GM21723 (cell line): ENCODE results near the gene PIK3R4.
A peak's percentile ranks its signal among the peaks of the same experiment; 100 is the strongest.

Source experiments
- ATAC-seq: cut with Tn5 transposase; IDR thresholded peaks from one replicate; pipeline ENCODE4 v1.9.1; 2021; ENCODE audit warnings: mild to moderate bottlenecking, moderate library complexity; ENCODE audit not compliant: unreplicated experiment

PIK3R4 gene

DNA sequence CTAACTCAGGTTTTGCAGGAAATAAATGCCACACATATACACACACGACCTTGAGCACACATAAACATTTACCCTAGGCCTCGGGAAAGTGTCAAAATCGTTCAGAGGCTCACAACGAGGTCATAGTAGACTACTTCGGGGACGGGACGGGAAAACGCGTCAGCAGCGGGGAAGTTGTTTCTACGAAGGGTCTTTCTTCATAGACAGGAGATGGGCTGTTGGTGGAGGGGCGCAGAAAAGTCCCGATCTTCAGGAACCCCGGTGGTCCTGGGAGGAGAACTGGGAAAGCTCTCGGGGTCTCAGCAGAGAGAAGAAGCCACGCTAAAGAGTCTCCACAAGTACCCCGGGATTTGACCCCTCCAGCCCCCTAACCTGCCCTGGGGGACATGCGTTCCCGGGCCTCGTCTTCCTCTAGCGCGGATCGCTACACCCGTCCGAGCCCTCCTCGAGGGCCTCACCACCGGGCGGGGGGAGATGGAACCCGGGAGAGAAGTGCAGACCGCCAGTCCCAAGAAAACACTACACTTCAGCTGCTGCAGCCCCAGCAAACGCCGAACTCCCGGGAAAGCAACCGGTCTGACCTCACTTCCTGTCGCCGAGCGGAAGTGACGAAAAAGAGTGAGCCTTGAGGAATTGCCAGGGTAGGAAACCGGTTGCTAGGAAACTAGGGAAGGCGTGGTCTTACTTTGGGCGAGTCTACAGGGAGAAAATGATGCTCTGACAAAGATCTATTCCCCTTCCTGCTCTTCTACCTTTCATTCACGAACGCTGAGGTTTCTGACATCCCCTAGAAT lies at the start of gene PIK3R4:
Gene PIK3R4 (minus strand): TSS at position 584 of the 794 bp plus-strand sequence. CDS start 1,611 bp downstream, outside the sequence.
- ATAC-seq: peak; percentile 90

DNA sequence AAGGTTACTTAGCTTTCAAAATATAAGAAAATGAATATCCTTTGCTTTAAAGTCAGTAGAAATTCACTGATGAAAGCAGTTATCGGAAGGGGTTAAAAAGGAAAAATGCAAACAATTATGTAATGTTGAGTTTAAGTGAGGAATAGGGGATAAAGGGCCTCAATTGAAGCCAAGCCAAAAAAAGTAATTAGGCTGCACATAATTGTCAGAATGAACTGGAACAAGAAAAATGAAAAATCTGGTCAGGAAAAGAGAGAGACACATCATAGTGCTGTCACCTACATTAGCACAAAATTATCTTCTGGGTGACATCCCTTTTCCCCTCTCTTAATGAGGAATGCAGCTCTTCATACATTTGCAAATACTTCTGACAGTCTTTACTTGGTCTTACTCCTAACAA lies 48.8 kb upstream of the PIK3R4 start:
- no peak for ATAC-seq

DNA sequence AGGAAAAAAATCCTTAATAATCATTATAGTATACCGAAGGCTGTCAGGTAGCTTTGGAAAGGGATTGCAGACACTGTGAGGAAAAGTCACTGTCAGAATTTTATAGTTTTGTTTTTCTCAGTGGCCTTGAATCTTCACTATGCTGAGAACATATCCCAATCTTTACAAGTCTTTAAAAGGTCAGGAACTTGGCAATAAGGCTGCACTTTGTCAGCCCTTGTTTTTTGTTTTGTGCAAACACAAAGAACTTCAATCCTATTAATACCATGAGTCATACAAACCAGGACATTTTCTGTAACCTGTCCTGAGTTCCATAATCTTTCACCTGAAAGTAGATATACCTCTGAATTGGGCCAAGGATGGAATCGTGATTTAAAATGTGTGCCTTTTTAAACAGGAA lies 45.6 kb upstream of the PIK3R4 start:
- ATAC-seq: no peak

DNA sequence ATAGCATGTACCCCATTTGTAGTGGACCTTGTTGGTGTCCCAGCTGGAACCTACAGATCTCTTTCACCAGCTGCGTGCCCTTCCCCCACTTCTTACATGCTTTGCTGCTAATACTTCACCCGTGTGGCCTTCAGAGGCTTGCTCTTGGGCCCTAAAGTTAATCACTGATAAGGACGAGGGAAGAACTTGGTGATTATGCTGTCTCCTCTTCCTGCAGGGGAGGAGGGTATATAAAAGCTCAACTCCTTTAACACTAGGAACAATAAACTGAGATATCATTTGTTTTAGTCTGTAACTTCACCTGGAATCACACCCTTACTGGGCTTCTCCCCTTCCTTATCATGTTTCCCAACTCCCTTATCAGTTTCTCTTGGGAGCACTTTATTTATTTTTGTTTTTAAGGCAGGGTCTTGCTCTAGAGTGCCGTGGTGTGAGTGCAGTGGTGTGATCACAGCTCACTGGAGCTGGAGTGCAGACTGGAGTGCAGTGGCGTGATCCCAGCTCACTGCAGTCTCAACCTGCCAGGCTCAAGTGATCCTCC lies 43.2 kb upstream of the PIK3R4 start:
- no peak for ATAC-seq

DNA sequence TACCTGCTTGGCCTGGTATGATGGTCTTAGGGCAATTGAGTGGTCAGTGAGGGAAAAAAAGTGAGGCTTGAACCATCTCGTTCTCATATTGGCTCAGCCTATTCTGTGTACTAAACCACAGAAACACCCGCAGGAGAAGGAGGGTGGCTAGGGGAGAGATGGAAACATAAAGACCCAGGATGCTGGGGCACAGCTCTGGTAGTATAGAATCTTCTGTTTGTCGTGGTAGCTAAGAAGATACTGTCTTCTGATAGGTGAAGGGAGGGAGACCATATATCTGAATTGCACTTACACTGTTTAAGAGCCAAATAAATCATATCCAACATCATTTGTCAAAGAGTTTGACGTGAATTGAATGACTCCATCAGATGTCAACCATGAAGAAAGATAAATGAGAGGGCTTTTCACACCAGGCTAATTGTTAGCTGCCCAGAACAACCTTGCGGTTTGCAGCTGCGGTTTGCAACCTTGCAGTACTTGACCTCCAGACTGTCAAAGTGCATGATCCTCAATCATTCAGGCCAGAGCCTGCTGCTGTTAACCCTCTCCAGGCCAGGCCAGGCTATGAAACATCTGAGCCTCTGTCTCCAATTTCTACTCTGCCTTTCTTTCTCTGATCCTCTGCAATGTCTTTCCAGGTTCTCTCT lies 40.9 kb upstream of the PIK3R4 start:
- no peak for ATAC-seq

DNA sequence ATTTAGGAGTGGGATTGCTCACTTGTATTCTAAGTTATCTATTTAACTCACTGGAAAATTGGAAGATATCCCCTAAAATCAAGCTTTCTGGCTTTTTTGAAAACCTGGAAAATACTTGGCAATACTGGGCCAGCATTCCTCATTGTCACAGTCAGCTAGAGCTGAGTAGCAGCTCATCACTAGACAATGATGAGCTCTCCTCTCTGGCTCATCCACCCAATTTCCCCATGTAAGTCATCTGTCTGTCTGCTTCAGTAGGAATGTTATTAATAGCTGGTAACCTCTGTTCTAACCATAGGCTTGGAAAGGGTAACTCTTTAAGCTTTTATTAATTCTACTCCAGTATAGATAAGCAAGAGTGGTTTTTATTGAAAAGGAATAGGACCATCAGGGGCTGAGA lies 39.7 kb upstream of the PIK3R4 start:
- no peak for ATAC-seq

DNA sequence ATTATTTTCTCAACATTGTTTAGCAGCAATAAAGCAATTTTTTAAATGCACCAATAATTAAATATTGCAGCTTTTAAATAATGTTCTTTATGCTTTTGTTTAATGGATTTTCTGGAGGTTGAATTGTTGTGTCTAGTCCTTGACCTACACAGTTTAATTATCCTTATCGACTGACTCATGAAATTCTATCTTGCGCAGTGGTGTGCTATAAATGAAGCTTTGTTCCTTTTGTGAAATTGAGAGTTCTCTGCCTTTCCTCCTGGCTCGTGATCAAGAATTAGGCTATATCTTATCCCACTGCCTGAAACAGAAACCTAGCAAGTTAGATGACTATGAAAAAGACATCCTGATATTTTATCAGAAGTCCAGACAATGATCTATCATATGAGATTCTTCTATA lies 37.0 kb upstream of the PIK3R4 start:
- no peak for ATAC-seq

DNA sequence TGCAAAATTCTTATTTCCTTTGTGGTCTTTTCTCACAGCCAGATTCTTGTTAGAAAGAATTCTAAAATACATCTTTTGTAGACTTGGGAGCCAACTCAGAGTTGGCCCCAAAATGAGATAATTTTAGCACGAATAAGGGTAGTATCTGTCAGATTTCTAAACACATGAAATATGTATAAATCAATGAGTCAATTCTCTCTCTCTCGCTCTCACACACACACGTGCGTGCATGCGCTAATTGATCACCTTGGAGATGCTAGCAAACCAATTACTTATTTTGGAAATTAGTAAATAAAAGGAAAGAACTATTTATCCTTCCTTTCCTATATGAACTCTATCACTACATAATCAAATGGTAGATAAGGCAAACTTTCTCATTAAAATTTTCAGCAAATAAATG lies 32.9 kb upstream of the PIK3R4 start:
- ATAC-seq: peak; percentile 16

DNA sequence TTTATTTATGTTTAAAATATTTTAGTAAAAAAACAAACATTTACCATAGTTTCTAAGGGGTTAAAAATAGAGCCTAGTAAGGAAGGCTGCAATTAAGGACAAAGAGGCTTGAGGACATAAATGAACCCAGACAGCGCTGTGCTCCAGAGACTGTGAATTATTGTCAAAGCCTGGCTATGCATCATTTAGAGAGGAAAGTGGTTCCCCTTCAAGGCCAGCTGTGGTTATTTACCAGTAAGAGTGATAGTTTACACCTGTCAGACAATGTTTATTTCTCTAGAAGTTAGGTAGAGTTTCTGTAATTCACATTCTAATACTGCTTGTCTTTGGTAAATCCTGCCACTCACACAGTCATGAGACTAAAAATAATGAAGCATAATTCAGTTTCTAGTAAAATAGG lies 32.4 kb upstream of the PIK3R4 start:
- peak; percentile 96 for ATAC-seq

DNA sequence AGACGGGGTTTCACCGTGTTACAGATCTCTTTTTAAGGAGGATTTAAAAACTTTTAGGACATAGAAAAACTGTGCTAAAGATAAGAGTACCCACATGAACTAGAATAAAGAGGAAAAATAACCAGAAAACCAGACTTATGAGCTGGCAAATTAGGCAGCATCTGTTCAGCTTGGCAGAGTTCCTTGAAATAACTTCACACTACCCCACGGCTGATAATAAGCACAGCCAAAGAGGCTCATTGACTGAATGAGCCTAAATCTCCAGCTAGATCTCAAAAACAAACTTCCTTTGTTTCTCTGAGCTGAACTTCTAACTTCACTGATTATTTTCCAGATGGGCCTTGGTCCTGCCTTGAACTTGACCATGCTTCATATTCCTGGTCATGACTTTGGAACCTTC lies 26.7 kb upstream of the PIK3R4 start:
- ATAC-seq: no peak

DNA sequence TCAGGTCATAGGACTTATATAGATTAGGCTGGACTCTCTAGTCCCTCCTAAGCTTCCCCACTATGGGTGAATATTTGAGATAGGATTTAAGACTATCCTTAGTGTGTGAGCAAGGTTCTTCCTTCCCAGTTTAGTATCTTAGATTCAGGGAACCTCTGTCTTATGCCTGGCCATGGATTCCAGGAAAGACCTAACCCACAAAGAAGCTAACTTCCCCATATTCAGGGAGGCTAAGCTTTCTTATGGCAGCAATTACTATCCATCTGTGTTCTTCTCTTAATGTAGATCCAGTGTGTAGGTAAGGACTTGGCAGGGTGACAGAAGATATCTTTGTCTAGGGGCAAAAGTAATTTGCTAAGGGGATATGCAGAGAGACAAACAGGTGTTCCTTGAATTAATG lies 25.5 kb upstream of the PIK3R4 start:
- no peak for ATAC-seq

DNA sequence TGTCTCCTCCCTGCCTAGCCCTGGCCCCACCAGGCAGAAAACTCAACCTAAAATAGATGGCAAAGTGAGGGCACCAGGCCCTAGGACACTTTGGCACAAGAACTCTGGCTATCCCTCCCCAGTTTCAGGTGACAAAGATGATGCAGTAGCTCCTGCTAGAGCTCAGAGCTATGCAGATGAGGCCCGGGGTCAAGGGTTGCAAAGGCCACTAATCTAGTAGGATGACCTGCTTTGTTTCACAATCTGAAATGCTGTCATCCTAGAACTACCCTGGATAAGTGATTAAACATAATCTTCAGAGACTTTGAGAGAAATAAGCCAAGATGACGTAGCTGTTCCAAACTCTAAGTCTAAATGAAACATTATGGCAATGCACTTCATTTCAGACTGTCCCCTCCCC lies 24.0 kb upstream of the PIK3R4 start:
- ATAC-seq: no peak

DNA sequence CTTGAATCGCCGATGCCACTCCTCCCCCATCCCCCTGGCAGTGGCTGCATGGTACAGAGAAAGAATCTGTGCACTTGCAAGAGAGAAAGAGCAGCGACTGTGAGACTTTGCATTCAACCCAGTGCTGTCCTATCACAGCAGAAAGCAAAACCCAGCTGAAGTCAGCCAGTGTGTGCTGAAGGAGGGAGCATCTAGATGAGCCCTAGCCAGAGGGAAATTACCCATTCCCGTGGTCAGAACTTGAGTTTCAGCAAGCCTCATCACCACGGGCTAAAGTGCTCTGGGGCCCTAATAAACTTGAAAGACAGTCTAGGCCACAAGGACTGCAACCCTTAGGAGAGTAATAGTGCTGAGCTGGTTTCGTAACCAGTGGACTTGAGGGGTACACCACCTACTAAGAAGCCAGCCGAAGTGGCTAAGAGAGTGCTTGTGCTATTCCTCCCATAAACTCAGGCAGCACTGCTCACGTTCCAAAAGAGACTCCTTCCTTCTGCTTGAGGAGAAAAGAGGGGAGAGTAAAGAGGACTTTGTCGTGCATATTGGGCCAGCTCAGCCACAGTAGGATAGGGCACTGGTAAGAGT lies 15.2 kb upstream of the PIK3R4 start:
- ATAC-seq: peak; percentile 52

DNA sequence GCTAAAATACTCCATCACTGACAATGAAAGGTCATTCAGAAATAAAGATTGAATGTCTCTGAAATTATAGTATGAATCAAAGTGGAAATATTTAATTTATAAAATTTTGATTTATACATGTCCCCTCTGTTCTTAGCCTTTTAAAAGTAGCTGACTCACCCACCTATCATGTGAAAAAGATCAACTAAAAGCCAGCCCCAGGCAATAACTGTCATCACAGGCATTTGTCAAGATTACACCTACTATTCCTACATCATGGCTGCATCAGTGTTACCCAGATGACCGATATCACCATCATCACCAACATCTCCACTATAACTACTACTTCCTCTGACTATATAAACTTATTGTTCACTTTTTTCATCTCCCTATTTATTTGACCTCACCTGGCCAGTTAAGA lies 14.3 kb upstream of the PIK3R4 start:
- ATAC-seq: no peak

DNA sequence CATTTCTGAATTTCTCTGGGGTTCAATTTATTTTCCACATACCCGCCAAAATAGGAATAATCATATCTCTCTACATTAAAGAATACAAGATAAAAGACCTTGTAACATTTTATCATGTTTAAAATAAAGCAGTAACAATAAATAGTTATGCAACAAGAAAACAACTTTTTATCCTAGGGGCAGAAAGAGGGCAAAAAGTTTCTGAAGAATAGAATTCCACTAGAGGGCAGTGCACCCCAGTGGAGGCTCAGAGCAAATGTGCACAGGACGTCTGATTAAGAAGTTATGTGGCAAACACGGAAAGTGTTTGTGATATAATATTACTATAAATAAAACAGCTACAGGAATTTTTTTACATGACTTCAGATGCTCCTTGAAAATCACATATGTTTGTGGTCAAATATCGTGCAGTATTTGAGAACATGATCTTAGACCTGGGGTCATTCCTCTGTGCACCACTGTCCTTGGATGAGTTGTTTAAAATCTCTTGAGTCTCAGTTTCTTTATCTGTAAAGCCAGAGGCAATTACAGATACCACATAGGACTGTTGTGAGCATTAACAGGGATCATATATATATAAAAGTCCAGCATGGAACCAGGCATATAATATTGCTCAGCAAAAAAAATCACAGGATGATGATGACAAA lies 13.2 kb upstream of the PIK3R4 start:
- ATAC-seq: peak; percentile 75

DNA sequence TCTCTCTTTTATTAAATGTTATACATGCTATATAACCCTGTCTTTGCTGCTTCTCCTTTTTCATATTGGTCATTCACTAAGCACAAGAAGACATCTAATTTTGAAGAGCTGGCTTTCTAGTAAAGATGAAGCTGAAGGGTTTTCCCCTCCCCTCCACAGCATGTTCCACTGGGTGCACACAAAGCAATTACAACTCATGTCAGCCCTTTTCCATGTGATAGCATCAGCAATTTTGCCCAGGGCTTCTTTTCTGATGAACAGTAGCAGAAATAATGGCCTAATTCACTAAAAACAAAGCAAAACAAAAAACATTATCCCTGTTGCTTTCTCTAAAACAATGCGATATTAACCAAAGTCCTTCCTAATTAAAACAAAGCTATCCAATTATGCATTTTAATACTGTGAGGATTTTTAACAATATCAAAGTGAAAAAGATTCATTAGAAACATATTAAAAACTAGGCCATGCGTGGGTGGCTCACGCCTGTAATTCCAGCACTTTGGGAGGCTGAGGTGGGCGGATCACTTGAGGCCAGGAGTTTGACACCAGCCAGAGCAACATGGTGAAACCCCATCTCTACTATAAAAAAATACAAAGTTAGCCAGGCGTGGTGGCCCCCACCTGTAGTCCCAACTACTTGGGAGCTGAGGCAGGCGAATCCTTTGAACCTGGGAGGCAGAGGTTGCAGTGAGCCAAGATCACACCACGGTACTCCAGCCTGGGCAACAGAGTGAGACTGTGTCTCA lies 12.2 kb upstream of the PIK3R4 start:
- ATAC-seq: peak; percentile 41

DNA sequence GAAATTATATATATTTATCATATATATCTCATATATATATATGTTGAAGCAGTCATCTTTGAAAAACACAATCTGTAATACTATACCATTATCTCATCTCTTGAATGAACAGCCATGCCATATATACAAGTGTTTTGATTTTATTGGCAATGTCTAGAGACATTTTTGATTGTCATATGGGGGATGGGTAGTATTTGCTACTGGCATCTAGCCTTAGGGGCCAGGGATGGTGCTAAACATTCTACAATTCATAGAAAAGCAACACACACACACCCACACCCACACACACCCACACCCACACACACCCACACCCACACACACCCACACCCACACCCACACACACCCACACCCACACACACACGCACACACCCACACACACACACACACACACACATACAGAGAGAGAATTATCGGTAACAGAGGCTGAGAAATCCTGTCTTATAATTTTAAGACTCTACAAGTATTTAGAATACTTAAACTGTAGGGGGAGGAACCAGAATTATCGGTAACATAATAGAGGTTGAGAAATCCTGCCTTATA lies 11.1 kb upstream of the PIK3R4 start:
- ATAC-seq: no peak

DNA sequence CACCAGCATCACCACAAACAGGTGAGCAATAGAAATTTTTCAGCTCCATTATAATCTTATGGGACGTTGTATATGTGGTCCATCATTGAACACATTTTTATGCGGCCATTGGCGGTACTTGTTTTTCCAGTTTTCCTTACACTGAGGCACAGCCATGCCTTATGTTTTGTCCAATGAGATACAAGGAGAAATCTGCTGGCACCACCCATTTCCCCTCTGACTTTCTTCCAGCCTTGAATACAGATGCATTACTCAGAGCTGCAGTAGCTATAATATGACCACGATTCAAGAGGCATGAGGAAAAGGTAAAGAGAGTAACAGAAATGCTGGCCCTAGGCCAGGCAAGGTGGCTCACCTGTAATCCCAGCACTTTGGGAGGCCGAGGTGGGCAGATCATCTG lies 9.0 kb upstream of the PIK3R4 start:
- ATAC-seq: no peak

DNA sequence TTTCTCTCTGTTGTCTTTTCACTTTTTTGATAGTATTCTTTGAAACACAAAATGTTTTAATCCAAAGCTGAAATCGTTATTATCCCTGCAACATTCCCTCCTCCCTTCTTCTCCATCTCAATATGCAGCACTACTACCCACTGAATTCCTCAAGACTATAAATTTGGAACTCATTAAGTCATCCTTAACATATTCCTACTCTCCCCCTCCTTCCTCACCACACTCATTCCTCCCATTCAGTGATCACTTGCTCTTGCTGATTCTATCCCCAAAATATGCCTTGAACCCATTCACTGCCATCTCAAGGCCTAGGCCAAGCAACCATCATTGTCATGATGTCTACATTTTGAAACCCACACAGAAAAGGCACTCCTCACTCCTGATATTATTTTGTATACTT lies 2.4 kb upstream of the PIK3R4 start:
- ATAC-seq: no peak

DNA sequence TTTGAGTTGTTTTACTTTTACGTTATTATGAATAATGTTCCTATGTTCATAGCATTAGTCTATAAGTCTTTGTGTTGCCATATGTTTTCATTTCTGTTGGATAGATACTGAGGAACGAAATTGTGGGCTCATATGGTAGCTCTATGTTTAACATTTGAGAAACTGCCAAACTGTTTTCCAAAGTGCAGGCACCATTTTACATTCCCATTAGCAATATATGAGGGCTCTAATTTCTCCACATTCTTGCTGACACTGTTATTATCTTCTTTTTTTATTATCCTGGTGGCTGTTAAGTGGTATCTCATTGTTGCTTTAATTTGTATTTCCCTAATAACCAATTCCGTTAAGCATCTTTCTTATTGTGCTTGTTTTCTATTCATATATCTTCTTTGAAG lies 1.8 kb upstream of the PIK3R4 start:
- no peak for ATAC-seq

DNA sequence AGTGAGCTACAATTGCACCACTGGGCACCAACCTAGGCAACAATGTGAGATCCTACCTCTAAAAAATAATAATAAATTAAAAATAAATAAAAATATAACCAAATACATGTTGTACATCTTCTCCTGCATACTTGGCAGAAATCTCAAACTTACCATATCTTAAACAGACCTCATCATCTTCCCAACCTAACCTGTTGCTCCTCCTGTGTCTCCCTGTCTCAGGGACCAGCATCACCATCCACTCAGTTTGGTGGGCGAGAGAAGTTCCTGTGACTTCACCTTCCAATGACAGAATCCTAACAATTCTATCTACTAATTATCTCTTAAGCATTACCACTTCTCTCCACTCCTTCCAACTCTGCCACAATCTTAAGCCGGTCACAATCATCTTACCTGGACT lies 3.3 kb downstream of the PIK3R4 start:
- no peak for ATAC-seq
